ENCODE measurements around the gene TPPP.

GRCh38 chr5:665956-666711, 27.0 kb downstream of the TPPP start:
- TF ChIP-seq CREB1 (IDR thresholded peaks at IDR 0.05; ENCODE audit: low read depth): no peak
- no peak for TF ChIP-seq MAX (IDR thresholded peaks at IDR 0.05)
- TF ChIP-seq USF1 (IDR thresholded peaks at IDR 0.05): no peak
- no peak for TF ChIP-seq EGR1 (IDR thresholded peaks at IDR 0.05)
- no peak for TF ChIP-seq TAF1 (IDR thresholded peaks at IDR 0.05; ENCODE audit: low read depth)
- TF ChIP-seq ZBTB7A (IDR thresholded peaks at IDR 0.05; ENCODE audit: low read depth): no peak

All from Ishikawa (cell line).